CD14-positive monocyte (primary cell): Measurements from ENCODE around the gene OCEL1. TPM values are rescaled to one million over a fixed set of nuclear protein-coding genes. Genes with fewer than 3 reads are reported as not detected.

Source experiments
- DNase-seq, 3 donors: peaks; one replicate each; pipeline ENCODE4 v3.0.0-alpha.2; 2011 to 2022
- H2AFZ ChIP-seq: 2 replicates; pipeline ENCODE4 v1.6.0; 2012; ENCODE audit warnings: mild to moderate bottlenecking, low read depth, low read length, inconsistent platforms; ENCODE audit not compliant: insufficient read depth, poor library complexity, severe bottlenecking
- H3K27ac ChIP-seq, 2 donors: 1 replicate in 1 of 2; 2 replicates in 1 of 2; pipeline ENCODE4 v1.5.1; 2012 to 2013; ENCODE audit warnings: low read length in 2 of 2, control low read depth in 1 of 2, inconsistent platforms in 1 of 2, low read depth in 1 of 2, mild to moderate bottlenecking in 1 of 2
- H3K27me3 ChIP-seq, 2 donors: one replicate each; pipeline versions ENCODE4 v1.6.0 to v1.6.1; 2011 to 2013; ENCODE audit warnings: low read length in 2 of 2; ENCODE audit not compliant: control insufficient read depth in 2 of 2, insufficient read depth in 2 of 2
- H3K36me3 ChIP-seq, 2 donors: replicated peaks in 1 of 2; 1 replicate in 1 of 2; 2 replicates in 1 of 2; pipeline versions ENCODE4 v1.5.1 to v1.6.1; 2012 to 2013; ENCODE audit warnings: low read length in 2 of 2, control low read depth in 1 of 2, inconsistent platforms in 1 of 2, mild to moderate bottlenecking in 1 of 2; ENCODE audit not compliant: insufficient read depth in 2 of 2, control insufficient read depth in 1 of 2
- H3K4me1 ChIP-seq, 2 donors: 1 replicate in 1 of 2; 2 replicates in 1 of 2; pipeline versions ENCODE4 v1.5.1 to v1.6.1; 2012 to 2013; ENCODE audit warnings: low read length in 2 of 2, control low read depth in 1 of 2, inconsistent platforms in 1 of 2, mild to moderate bottlenecking in 1 of 2, moderate library complexity in 1 of 2; ENCODE audit not compliant: insufficient read depth in 2 of 2, control insufficient read depth in 1 of 2
- H3K4me2 ChIP-seq: replicated peaks from 2 replicates; pipeline ENCODE3; 2012; ENCODE audit warnings: low read length, moderate library complexity, mild to moderate bottlenecking; ENCODE audit not compliant: poor library complexity, severe bottlenecking; ENCODE audit errors: extremely low read depth
- H3K4me3 ChIP-seq, 3 experiments: fragments of 200-600 bp in 1 of 3; sonication (generic) in 1 of 3; replicated peaks in 1 of 3; 1 replicate in 2 of 3; 2 replicates in 1 of 3; pipeline ENCODE4 v1.5.1; 2011 to 2013; ENCODE audit warnings: low read length in 3 of 3, mild to moderate bottlenecking in 3 of 3, control low read depth in 2 of 3, low read depth in 2 of 3, inconsistent platforms in 1 of 3, moderate library complexity in 1 of 3
- H3K79me2 ChIP-seq: 2 replicates; pipeline ENCODE4 v1.6.0; 2012; ENCODE audit warnings: mild to moderate bottlenecking, control low read depth, inconsistent platforms, low read length, moderate library complexity; ENCODE audit not compliant: insufficient read depth
- H3K9ac ChIP-seq: 2 replicates; pipeline ENCODE4 v1.6.0; 2017; ENCODE audit warnings: low read length, mild to moderate bottlenecking; ENCODE audit not compliant: insufficient read depth, poor library complexity, severe bottlenecking
- H3K9me3 ChIP-seq, 2 donors: replicated peaks in 1 of 2; 1 replicate in 1 of 2; 2 replicates in 1 of 2; pipeline versions ENCODE4 v1.5.1 to v1.6.1; 2012 to 2013; ENCODE audit warnings: low read length in 2 of 2, control low read depth in 1 of 2; ENCODE audit not compliant: control insufficient read depth in 1 of 2, insufficient read depth in 1 of 2
- H4K20me1 ChIP-seq: 2 replicates; pipeline ENCODE4 v1.6.0; 2012; ENCODE audit warnings: mild to moderate bottlenecking, low read length, control low read depth, moderate library complexity; ENCODE audit not compliant: insufficient read depth
- H3K27ac Mint-ChIP-seq, 7 donors: one replicate each; pipeline ENCODE4 v1.8.0; 2020; ENCODE audit warnings: mild to moderate bottlenecking in 7 of 7, mixed read lengths in 7 of 7, moderate library complexity in 6 of 7, inconsistent platforms in 2 of 7
- H3K27me3 Mint-ChIP-seq, 3 donors: one replicate each; pipeline ENCODE4 v1.8.0; 2021 to 2022; ENCODE audit warnings: low read depth in 3 of 3, mild to moderate bottlenecking in 3 of 3, mixed read lengths in 3 of 3, moderate library complexity in 3 of 3, inconsistent platforms in 1 of 3
- H3K36me3 Mint-ChIP-seq, 2 donors: one replicate each; pipeline ENCODE4 v1.8.0; 2020; ENCODE audit warnings: mixed read lengths in 2 of 2, inconsistent platforms in 1 of 2, mild to moderate bottlenecking in 1 of 2
- H3K4me1 Mint-ChIP-seq: one replicate; pipeline ENCODE4 v1.8.0; 2020; ENCODE audit warnings: mild to moderate bottlenecking, mixed read lengths
- H3K4me3 Mint-ChIP-seq, 2 donors: one replicate each; pipeline ENCODE4 v1.8.0; 2020; ENCODE audit warnings: mild to moderate bottlenecking in 2 of 2, mixed read lengths in 2 of 2, moderate library complexity in 1 of 2
- H3K9me3 Mint-ChIP-seq, 7 donors: one replicate each; pipeline ENCODE4 v1.8.0; 2020 to 2022; ENCODE audit warnings: mixed read lengths in 7 of 7, mild to moderate bottlenecking in 6 of 7, moderate library complexity in 6 of 7, inconsistent platforms in 2 of 7
- WGBS: methylation state at CpG from one replicate; pipeline ENCODE4 v1.1.5; 2013; ENCODE audit warnings: missing lambda C conversion rate; ENCODE audit not compliant: insufficient coverage; 5-methylcytosine and 5-hydroxymethylcytosine counted together
- intact Hi-C, 2 donors: fragments of 100-400 bp; cut with micrococcal nuclease; formaldehyde crosslinking; loops; one replicate each; pipeline versions ENCODE4 v1.15.0 to v1.15.1; 2023
- polyA plus RNA-seq, 3 donors: library from polyadenylated mRNA; depleted of rRNA in 1 of 3; unstranded in 2 of 3; stranded (reverse) in 1 of 3; fragments of 300-500 nt in 2 of 3; fragments of >200 nt in 1 of 3; fragmentation: Illumina TruSeq in 2 of 3; gene quantifications; 1 replicate in 2 of 3; 2 replicates in 1 of 3; pipeline ENCODE4 v1.2.3, GENCODE V29; 2012 to 2021
- TF ChIP-seq, protein P1 (sequence below): fragments of 200-600 bp; IDR thresholded peaks from one replicate; pipeline ENCODE4 v1.8.0; 2022; ENCODE audit warnings: antibody characterized with exemption, mild to moderate bottlenecking

OCEL1 gene
- polyA plus RNA-seq, 3 donors, result 31.8 to 59.9 (median 57.6) TPM

DNA sequence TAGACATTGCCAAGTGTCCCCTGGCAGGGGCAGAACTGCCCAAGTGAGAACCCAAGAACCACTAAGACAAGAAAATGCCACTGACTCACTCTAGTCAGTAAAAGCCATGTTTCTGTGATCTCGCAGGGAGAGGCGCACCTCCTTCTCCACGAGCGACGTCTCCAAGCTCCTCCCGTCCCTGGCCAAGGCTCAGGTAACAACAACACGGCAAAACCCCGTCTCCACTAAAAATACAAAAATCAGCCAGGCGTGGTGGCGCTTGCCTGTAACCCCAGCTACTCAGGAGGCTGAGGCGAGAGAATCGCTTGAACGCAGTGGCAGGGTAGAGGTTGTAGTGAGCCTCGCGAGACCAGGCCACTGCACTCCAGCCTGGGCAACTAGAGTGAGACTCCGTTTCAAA lies 28.4 kb upstream of the OCEL1 start:
- H3K4me3 Mint-ChIP-seq, result no peak overlapping the region
- no peaks in the 10 kb centered on the region for H3K4me1 Mint-ChIP-seq
- no peak for DNase-seq
- intact Hi-C loops, result no loop called here
- H3K9me3 ChIP-seq, result no peaks in the 10 kb centered on the region
- peaks cover 43% of the 10 kb centered on the region for H4K20me1 ChIP-seq
- H3K4me1 ChIP-seq, result no peaks in the 10 kb centered on the region
- H3K9ac ChIP-seq, result no peak overlapping the region
- WGBS, result 86% methylated on average over 7 of the region's 16 CpGs
- H3K27ac ChIP-seq, result no peak overlapping the region
- TF ChIP-seq, protein P1, sequence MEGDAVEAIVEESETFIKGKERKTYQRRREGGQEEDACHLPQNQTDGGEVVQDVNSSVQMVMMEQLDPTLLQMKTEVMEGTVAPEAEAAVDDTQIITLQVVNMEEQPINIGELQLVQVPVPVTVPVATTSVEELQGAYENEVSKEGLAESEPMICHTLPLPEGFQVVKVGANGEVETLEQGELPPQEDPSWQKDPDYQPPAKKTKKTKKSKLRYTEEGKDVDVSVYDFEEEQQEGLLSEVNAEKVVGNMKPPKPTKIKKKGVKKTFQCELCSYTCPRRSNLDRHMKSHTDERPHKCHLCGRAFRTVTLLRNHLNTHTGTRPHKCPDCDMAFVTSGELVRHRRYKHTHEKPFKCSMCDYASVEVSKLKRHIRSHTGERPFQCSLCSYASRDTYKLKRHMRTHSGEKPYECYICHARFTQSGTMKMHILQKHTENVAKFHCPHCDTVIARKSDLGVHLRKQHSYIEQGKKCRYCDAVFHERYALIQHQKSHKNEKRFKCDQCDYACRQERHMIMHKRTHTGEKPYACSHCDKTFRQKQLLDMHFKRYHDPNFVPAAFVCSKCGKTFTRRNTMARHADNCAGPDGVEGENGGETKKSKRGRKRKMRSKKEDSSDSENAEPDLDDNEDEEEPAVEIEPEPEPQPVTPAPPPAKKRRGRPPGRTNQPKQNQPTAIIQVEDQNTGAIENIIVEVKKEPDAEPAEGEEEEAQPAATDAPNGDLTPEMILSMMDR, result no peak
- H3K4me2 ChIP-seq, result no peak overlapping the region
- peaks cover 86 to 100% of the 10 kb centered on the region in 2 donors for H3K36me3 Mint-ChIP-seq
- H3K4me3 ChIP-seq, result no peak overlapping the region
- H3K27me3 ChIP-seq, result no peaks in the 10 kb centered on the region
- H3K27ac Mint-ChIP-seq, result peak overlapping the region in 3 of 7 donors; percentile 23 to 76 (median 68)
- no peaks in the 10 kb centered on the region for H3K9me3 Mint-ChIP-seq
- peaks cover 85 to 99% of the 10 kb centered on the region in 2 donors for H3K36me3 ChIP-seq
- H3K27me3 Mint-ChIP-seq, result peaks cover 0 to 3% (median 0%) of the 10 kb centered on the region in 3 donors
- no peak overlapping the region for H2AFZ ChIP-seq
- no peaks in the 10 kb centered on the region for H3K79me2 ChIP-seq

GRCh38 chr19:17200408-17201079 lies 25.5 kb upstream of the OCEL1 start:
- no peak overlapping the region for H3K9ac ChIP-seq
- peaks cover 81 to 99% of the 10 kb centered on the region in 2 donors for H3K36me3 ChIP-seq
- Mint-ChIP-seq H3K9me3 (no peaks in the 10 kb centered on the region), H3K27me3 (peaks cover 0 to 3% (median 0%) of the 10 kb centered on the region in 3 donors), H3K4me3 (no peak overlapping the region), H3K4me1 (no peaks in the 10 kb centered on the region), H3K27ac (peak overlapping the region in 2 of 7 donors; percentile 42 to 48), H3K36me3 (peaks cover 88 to 99% of the 10 kb centered on the region in 2 donors)
- TF ChIP-seq, protein P1, result no peak
- no peak overlapping the region for H3K4me2 ChIP-seq
- no peaks in the 10 kb centered on the region for H3K27me3 ChIP-seq
- H3K9me3 ChIP-seq, result no peaks in the 10 kb centered on the region
- no peak overlapping the region for H2AFZ ChIP-seq
- H3K4me1 ChIP-seq, result no peaks in the 10 kb centered on the region
- WGBS, result 94% methylated on average over 15 of the region's 16 CpGs
- no peak overlapping the region for H3K4me3 ChIP-seq
- H3K27ac ChIP-seq, result no peak overlapping the region
- H3K79me2 ChIP-seq, result no peaks in the 10 kb centered on the region
- peaks cover 56% of the 10 kb centered on the region for H4K20me1 ChIP-seq
- intact Hi-C loops, result loop anchor here in 1 of 2 donors (5.0 kb wide), 1 partner anchor 37 kb away; no protein-coding TSS in a partner anchor
- DNase-seq, result no peak
